Measurements from ENCODE around the gene TLCD1.
A peak's percentile ranks its signal among the peaks of the same experiment; 100 is the strongest.

TLCD1 gene

DNA sequence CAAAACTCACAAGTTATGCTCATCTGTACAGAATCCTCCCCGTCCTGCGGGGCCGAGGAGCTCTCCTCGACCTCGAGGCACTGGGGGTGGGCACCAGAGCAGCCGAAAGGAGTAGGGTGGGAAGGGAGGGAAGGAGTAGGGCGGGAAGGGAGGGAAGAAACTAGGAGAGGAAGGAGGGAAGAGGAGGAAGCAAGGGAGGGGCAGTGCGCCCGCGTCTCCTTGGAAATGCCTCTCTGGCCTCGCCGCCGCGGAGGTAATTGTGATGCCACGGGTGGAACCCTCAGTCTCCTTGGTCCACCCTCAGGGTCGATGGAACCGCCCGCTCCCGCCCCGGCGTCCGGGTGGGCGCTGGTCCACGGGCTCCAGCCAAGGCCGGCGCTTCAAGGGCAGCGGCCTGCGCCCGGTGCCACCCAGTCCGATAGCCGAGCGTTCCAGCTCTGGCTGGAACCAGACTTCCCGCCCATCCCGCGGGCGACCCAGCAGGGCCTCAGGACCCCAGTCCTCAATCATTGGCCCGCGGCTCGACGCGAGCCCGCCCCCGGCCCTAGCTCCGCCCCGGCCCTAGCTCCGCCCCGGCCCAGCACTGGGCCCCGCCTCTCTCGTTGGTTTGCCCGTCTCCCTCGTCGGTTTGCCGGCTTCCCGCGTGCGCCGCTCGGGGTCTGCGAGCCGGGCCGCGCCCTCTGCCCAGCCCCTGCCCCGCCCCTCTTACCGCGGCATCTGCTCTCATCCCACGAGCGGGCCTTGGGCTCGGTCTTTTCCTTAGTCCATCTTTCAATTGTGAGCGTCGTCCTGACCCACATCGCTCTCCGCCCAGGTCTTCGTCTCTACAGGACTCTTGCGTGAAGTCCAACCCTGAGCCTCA is 14.9 kb downstream of the TLCD1 start:
- peak; percentile 67 to 75 for DNase-seq

DNA sequence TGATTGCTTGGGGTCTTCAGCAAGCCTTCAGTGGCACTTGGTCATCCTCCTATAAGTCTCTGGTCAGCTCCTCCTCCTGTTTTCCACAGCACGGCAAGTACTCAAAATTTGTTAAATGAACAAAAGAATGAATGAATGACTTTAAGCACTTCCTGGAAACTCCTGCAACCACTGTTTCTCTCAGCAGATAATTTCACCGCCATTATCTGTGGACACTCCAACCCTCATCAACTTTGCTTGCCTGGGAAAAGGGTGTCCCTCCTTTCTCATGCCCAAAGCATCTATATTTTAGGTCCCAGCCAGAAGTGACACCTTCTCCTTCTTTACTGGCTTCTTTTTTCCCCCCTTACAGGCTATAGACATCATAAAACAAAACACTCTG is 18.7 kb downstream of the TLCD1 start:
- no peak for DNase-seq

DNA sequence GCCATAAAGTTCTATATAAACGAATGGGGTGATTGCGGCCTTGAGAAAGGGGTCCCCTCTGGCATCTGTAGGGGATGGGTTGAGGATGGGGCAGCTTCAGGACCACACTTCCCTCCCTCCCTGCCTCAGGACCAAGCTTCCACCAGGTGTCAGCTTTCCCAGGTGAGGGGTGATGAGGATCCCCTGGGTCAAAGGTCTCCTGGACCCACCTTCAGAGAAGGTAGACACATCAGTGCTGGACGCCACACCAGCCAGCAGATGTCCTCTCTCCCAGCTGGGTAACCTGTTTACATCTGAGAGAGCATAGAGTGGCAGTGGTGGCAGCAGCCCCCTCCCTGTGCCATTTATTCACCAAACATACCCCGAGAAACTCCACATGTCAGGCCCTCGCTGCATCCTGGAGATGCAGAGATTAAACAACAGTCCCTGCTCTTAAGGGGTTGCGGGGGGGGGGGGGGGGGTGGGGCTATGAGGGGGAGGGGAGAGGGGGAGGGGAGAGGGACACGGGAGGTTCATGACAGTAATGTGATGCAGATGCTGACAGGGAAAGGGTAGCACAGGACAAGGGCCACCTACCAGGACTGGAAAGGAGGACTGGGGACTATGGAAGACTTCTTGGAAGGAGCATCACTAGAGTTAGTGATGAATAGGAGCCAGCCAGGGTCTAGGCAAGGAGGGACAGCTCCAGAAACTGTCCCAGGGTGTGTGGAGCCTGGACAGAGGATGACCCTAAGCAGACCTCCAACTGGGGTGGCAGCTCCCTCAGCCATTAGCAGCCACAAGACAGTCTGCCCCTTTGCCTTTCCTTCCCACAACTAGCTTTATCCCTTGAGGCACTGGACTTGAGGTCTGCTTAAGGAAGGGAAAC is 19.3 kb downstream of the TLCD1 start:
- DNase-seq = no peak

DNA sequence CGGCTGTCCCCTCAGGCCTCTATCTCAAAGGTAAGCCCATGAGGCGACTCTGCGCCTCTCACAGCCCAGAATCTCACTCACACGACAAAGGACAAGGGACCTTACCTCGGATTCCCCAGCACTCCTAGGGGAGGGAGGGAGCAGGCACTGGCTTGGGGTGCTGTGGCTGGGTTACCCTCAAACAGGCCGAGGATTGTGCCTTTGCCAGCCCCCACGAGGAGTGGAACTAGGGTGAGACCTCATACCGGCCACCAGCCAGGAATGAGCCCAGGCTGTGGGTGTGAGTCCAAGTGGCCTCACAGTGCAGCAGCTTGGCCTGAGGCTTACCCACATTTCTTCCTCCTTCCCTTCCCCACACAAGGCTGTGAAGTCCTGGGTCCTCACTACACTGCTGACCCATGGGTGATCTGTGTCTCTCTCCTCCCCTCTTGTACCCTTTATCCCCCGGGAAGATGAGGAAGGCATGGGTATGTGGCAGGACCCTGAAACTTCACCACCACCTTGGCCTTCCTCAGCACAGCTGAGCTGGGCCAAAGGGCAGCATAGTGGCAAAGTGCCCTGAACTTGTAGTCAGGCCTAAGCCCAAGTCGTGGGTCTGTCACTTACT is 20.2 kb downstream of the TLCD1 start:
- no peak for DNase-seq

DNA sequence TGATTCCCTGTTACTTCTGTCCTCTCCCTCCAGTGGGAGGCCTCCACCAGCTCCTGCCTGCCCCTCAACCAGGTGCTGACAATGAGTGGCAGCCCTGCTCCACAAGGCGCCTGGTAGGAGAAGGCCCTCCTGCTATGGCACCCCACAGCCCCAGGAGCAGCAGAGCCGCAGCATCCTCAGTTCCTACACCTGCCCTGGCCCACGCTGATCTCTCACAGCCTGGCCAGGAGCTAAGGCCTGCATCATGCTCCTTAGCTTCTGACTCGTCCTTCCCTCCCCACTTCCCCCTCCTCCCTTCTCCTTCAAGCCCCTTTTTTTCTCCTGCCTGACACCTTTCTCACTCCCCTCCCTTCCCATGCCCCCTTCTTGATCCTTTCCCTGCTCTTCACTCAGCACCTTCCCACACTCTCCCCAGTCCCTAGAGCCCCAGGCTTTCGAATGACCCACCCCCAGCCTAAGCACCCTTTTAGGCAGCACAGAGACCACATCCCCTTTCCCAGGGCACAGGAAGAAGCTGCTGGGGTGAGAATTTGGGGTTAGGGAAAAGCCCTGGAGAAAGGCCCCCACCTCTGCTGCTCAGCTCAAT is 20.9 kb downstream of the TLCD1 start:
- DNase-seq = no peak

- DNase-seq = no peak
Observed at GRCh38 chr17:28704219-28704858, 21.7 kb downstream of the TLCD1 start.

DNA sequence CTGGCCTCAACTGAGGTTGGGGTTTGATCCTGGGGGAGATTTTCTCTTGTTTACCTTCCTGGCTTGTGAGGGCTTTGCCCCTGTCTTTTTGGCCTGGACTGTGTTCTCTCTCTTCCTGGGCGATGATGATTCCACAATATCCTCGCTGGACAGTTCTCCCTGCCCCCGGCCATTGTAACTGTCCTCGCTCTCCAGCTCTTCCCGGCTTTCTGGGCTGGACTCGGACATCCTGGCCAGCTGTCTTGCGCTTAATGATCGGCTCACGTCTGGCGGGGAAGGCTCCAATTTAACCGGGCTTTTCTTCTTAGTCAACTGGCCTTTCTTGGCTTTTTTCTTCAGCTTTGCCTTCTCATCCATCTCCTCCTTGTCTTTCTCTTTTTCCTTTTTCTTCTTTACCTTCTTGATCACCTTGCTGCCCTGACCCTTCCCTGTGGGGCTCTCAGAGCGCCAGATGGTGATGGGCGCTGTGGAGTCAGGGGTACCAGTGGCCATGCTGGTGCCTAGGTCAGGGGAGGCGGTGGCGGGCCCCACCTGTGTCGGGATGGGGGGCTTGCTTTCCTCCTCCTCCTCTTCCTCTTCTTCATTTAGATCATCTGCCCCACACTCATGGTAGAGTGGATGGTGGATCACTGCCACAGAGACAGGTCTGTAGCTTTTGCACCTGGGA is 22.3 kb downstream of the TLCD1 start:
- DNase-seq = no peak

GRCh38 chr17:28702752-28703150 is 23.3 kb downstream of the TLCD1 start:
- no peak for DNase-seq

DNA sequence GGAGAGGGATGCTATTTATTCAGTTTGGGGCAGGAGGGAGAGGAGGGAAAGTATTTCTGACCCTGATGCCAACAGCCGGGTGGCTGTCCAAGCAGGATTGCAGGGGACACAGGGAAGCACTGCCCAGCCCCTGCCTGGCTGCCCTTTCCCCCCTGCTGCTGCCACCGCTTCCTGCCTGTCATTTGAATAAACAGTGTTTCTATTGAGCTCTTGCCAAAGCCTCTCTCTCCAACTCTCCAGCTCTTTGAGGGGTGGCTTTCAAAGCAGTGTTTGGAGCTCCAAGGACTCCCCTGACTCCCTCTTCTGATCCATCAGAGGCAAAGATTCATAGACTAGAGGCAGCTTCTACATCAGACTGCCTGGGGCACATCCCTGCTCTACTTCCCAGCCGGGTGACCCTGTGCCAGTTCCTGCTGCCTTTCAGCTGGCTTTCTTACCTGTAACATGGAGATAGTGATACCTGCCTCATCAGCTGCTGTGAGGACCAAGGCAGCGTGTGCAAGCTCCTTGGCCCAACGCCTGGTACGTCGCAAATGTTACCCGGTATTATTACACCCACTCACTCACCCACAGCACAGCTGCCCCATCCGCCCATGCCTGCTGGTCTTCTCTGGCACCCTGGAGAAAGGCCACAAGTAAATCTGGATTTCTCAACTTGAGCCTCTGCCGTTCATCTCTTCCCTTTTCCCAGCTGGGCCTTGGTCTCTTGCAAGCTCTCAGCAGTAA is 23.8 kb downstream of the TLCD1 start:
- DNase-seq = no peak

DNA sequence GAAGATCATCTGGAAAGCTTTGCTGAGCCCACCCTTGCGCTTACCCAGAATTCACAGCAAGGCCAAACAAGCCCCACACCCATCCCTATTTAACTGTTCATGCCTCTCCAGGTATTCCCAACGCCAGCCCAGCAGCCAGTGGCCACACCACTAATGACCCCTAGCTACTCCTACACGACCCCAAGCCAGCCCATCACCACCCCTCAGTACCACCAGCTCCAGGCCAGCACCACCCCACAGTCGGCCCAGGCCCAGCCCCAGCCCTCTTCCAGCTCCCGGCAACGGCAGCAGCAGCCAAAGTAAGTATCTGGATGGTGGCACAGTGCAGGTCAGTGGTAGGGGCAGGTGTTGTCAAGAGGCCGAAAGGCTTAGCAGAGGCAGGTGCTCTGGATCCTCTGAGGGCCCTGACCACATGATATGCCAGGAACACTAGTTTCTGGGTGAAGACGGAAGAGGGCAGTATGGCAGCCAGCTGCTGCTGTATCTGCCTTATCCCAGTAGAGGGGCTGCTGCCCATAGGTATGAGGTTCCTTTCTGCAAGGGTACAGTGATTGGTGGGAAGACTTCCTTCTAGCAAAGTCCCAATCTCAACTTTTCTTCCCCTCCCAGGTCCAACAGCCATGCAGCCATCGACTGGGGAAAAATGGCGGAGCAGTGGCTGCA is 25.1 kb downstream of the TLCD1 start:
- DNase-seq = no peak

GRCh38 chr17:28700278-28700677 is 25.8 kb downstream of the TLCD1 start:
- DNase-seq = no peak

GRCh38 chr17:28698253-28698941 is 27.6 kb downstream of the TLCD1 start:
- DNase-seq = no peak

DNA sequence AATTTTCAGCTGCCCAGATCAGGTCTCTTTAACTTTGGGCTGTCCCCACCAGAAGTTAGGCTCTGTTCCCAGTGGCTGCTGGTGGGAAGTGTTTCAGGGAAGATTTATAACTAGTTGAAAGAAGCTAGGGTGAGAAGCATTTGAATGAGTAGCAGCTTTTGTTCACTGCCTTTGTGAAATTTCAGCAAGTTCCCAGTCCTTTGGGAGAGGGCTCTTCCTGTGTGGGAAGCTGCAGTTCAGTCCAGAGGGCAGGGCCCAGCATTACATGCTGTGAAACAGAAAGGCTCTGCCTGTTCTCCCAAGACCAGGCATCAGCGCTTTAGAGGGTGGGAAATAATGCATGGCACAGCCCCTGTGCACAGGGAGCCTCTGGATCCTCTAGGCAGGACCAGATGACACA is 32.2 kb downstream of the TLCD1 start:
- DNase-seq = no peak

DNA sequence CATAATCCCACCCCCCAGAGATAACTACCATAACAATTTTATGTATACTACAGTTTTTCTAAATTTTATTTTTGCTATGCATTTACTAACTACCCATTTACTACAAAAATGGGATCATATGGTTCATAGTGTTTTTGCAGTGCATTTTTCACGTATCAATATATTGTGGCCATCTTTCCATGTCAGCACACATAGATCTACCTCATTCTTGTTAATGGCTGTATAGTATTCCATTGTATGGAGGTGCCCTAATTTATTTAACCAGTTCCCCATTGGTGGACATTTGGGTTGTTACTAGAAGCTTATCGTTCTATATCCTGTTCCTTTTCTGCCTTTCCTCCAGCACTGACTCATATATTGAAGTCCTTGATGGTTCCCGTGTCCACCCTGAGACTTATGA is 37.0 kb downstream of the TLCD1 start:
- DNase-seq = no peak

DNA sequence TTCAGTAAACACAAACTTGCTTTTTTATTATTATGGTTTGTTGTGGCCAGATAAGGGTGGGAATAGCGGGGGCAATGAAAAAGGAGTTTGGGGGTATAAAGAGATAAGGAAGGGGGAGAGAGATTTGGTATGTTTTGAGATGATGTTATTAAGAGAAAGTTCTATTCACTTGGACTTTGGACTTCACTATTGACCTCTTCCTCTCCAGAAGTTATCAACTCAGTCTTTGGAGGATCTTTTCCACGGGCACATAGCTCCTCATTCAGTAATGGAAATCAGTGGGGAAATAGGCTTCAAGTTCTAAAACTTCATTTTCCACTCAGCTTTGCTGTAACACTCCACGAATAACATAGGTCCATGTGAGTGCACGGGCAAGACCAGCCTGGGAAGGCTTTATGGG is 37.6 kb downstream of the TLCD1 start:
- DNase-seq = no peak

DNA sequence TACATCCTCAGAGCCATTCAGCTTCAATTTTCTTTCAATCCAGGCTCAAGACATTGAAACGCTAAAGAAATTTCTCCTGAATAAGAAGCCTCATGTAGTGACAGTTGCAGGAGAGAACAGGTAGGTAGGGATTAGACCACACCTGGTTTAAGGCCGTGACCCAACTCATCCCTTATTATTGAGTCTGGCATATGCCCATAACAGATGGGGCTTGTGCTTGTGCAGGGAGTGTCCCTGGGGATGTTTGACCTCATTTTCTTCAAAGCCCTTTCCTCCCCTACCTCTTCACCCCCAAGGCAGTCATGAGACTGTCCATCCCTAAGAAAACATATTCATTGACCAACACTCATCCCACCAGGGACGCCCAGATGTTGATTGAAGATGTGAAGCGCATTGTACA is 39.7 kb downstream of the TLCD1 start:
- DNase-seq = no peak

- DNase-seq = no peak
Observed at GRCh38 chr17:28685366-28685765, 40.7 kb downstream of the TLCD1 start.

DNA sequence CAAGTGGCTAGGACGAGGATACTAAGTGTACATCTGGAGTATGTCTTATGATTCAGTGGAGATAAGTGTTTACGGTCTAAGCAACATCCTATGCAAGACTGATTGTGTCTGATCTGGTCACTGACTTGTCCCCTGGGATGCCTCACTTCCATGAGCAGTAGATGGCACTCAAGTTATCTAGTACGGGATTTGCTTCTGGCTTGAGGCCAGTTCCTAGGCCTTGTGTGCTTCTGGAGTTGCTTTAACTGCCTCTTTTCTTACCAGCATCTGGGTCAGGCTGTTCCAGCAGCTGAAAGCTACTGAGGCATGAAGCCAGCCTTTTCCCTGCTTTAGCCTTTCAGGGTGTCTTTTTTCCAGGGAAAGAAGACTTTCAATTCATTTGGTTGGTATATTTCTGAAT is 41.1 kb downstream of the TLCD1 start:
- no peak for DNase-seq

DNA sequence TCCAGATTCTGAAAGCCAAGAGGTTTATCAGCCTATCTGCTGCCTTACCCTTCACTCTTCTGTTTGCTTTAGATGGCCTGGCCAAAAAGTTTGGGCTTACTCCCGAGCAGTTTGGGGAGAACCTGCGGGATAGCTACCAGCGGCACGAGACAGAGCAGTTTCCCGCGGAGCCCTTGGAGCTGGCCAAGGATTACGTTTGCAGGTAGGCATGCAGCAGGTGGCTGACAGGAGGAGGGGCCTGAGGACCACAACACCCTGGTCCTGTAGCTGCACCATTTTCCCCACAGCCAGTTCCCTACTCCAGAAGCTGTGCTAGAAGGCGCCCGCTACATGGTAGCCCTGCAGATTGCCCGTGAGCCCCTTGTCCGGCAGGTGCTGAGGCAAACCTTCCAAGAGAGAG is 43.4 kb downstream of the TLCD1 start:
- no peak for DNase-seq

GRCh38 chr17:28675980-28676379 is 50.1 kb downstream of the TLCD1 start:
- no peak for DNase-seq

All from bone marrow (tissue), 2 donors.